GM12801 (cell line): ENCODE measurements around the gene ATRN.

ENCODE experiments used
- CTCF ChIP-seq: IDR thresholded peaks from one replicate; pipeline ENCODE4 v1.5.1; 2011; ENCODE audit warnings: control low read depth; ENCODE audit not compliant: insufficient read length; ENCODE audit errors: extremely low read depth

ATRN gene

GRCh38 chr20:3470627-3471396 is at the start of gene ATRN:
ATRN (plus strand) TSS chr20:3471018; CDS start chr20:3471108, 90 bp downstream.
- TF ChIP-seq CTCF: no peak

GRCh38 chr20:3421985-3422384 is 48.8 kb upstream of the ATRN start:
- no peak for TF ChIP-seq CTCF

DNA sequence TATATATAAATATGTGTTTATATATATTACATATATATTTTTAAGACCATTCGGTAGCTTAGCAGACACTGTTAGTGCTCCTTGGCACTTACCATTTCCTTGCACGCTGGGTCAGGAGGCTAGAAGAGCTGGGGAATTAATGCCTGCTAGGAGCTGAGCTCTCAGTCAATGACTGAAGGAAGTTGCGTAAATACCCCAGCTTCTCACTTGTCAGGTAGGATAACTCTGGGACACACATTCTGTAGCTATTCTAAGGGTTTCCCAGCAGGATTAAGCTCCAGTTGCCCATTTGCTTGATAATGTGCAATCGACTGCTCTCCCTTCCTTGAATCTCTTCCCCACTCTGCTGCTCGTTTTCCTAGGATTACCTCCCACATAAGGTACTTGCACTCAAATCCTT is 47.7 kb upstream of the ATRN start:
- TF ChIP-seq CTCF: no peak

GRCh38 chr20:3430376-3431069 is 40.3 kb upstream of the ATRN start:
- no peak for TF ChIP-seq CTCF

GRCh38 chr20:3431109-3431508 is 39.7 kb upstream of the ATRN start:
- TF ChIP-seq CTCF: no peak

GRCh38 chr20:3432844-3433243 is 38.0 kb upstream of the ATRN start:
- no peak for TF ChIP-seq CTCF

DNA sequence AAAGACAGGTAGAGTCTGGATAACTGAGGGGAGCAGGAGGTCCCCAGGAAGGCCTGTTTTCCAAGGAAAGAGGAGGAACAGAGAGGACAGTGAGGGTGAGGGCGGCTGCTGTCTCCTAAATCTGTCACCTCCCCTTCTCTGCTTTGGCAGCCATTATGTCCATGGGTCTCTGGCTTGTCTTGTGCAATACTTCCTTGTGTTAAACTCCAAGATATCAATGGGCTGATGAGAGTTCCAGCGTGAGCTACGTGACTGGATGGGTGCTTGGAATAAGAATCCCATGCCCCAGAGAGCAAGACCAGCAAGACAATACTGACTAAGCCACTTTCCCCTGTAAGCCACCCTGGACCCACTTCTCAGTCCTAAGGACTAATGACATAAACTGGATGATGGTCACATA is 37.1 kb upstream of the ATRN start:
- TF ChIP-seq CTCF: no peak
